Urothelium cell line (cell line): ENCODE data around the gene MTHFD1.

Source experiments
- DNase-seq: peaks from one replicate; pipeline ENCODE4 v3.0.0; 2011; ENCODE audit warnings: low spot score, mixed read lengths
- FAIRE-seq: peaks from 2 replicates; lab custom pipeline; 2011; peaks lifted over from hg19 to GRCh38; lab: Jason Lieb, UNC

The MTHFD1 gene

GRCh38 chr14:64444984-64445845 is 57.1 kb downstream of the MTHFD1 start:
- FAIRE-seq (peak; percentile 32), DNase-seq (no peak)

- DNase-seq (no peak), FAIRE-seq (no peak)
These were observed 59.9 kb downstream of the MTHFD1 start for GRCh38 chr14:64447876-64448670.

- DNase-seq (no peak), FAIRE-seq (no peak)
These were observed 62.1 kb downstream of the MTHFD1 start for GRCh38 chr14:64450255-64450654.

- DNase-seq, result no peak
These were observed 66.5 kb downstream of the MTHFD1 start for GRCh38 chr14:64454671-64455070.

GRCh38 chr14:64459405-64460136 is 71.4 kb downstream of the MTHFD1 start:
- DNase-seq (no peak), FAIRE-seq (peak; percentile 32)

More at GRCh38 chr14:64454671-64455070, 66.5 kb downstream of the MTHFD1 start:
- no peak for FAIRE-seq

- FAIRE-seq (no peak), DNase-seq (no peak)
These were observed 73.1 kb downstream of the MTHFD1 start for GRCh38 chr14:64461221-64461620.

- no peak for FAIRE-seq
- no peak for DNase-seq
These were observed 75.0 kb downstream of the MTHFD1 start for GRCh38 chr14:64463195-64463594.

GRCh38 chr14:64463873-64464272 is 75.7 kb downstream of the MTHFD1 start:
- no peak for FAIRE-seq
- no peak for DNase-seq

GRCh38 chr14:64464651-64465050 is 76.5 kb downstream of the MTHFD1 start:
- DNase-seq, result peak; percentile 29
- FAIRE-seq, result peak; percentile 48

- FAIRE-seq, result peak; percentile 93
These were observed 77.2 kb downstream of the MTHFD1 start, which contains the start of gene AKAP5 for GRCh38 chr14:64465191-64465822. Gene AKAP5 (plus strand): TSS chr14:64465499. CDS start chr14:64468395, 2,896 bp downstream.

GRCh38 chr14:64465831-64466554 is 77.8 kb downstream of the MTHFD1 start:
- peak; percentile 76 for DNase-seq
- peak; percentile 65 for FAIRE-seq

More at GRCh38 chr14:64465191-64465822, 77.2 kb downstream of the MTHFD1 start, which contains the start of gene AKAP5:
- peak; percentile 95 for DNase-seq

GRCh38 chr14:64467101-64467500 is 78.9 kb downstream of the MTHFD1 start:
- FAIRE-seq (peak; percentile 89), DNase-seq (no peak)

GRCh38 chr14:64467566-64467965 is 79.4 kb downstream of the MTHFD1 start:
- no peak for DNase-seq
- no peak for FAIRE-seq

GRCh38 chr14:64468451-64468850 is 80.3 kb downstream of the MTHFD1 start:
- no peak for DNase-seq
- no peak for FAIRE-seq

GRCh38 chr14:64474041-64474440 is 85.9 kb downstream of the MTHFD1 start:
- peak; percentile 69 for FAIRE-seq
- no peak for DNase-seq

GRCh38 chr14:64474698-64475097 is 86.5 kb downstream of the MTHFD1 start:
- FAIRE-seq (no peak), DNase-seq (no peak)

- DNase-seq (no peak), FAIRE-seq (peak; percentile 91)
These were observed 87.6 kb downstream of the MTHFD1 start for GRCh38 chr14:64475585-64476273.

- no peak for FAIRE-seq
These were observed 88.3 kb downstream of the MTHFD1 start for GRCh38 chr14:64476438-64476837.

GRCh38 chr14:64478634-64479250 is 90.6 kb downstream of the MTHFD1 start:
- DNase-seq, result no peak
- no peak for FAIRE-seq

More at GRCh38 chr14:64476438-64476837, 88.3 kb downstream of the MTHFD1 start:
- DNase-seq, result no peak
